ENCODE results near the gene FOXN3. TPM values are rescaled to one million over a fixed set of nuclear protein-coding genes. Genes with fewer than 3 reads are reported as not detected.
A peak's percentile ranks its signal among the peaks of the same experiment; 100 is the strongest.

Gene FOXN3
- total RNA-seq, 2 donors from 2014 or later: 46.8 to 72.6 TPM

- H3K36me3 ChIP-seq: no peaks in the 10 kb centered on the region
- intact Hi-C loops (cut with DNase I): no loop called here
- H3K9ac ChIP-seq (ENCODE audit: low read depth in 2 of 2, low read length in 2 of 2): peak overlapping the region in 1 of 2 donors; percentile 56
- TF ChIP-seq CTCF (IDR thresholded peaks at IDR 0.05): no peak
- no peaks in the 10 kb centered on the region for H3K27me3 ChIP-seq
- H3K9me3 ChIP-seq: no peaks in the 10 kb centered on the region
- H3K27ac ChIP-seq: peak overlapping the region; percentile 53
- peaks cover 6% of the 10 kb centered on the region for H3K4me1 ChIP-seq
- no peak overlapping the region for H3K4me3 ChIP-seq
- DNase-seq: no peak
Observed at GRCh38 chr14:89430391-89431236, 13.6 kb upstream of the FOXN3 start.

GRCh38 chr14:89429199-89430181 is 12.5 kb upstream of the FOXN3 start:
- no peaks in the 10 kb centered on the region for H3K27me3 ChIP-seq
- H3K9me3 ChIP-seq: no peaks in the 10 kb centered on the region
- no peak overlapping the region for H3K4me3 ChIP-seq
- no peaks in the 10 kb centered on the region for H3K36me3 ChIP-seq
- TF ChIP-seq CTCF (IDR thresholded peaks at IDR 0.05): no peak
- H3K9ac ChIP-seq (ENCODE audit: low read depth in 2 of 2, low read length in 2 of 2): peak overlapping the region in 1 of 2 donors; percentile 56
- peaks cover 6% of the 10 kb centered on the region for H3K4me1 ChIP-seq
- no peak for DNase-seq
- H3K27ac ChIP-seq: peak overlapping the region; percentile 53
- intact Hi-C loops (cut with DNase I): loop anchor here (10.0 kb wide), 1 partner anchor 485 kb away; no protein-coding TSS in a partner anchor

- H3K9me3 ChIP-seq: no peaks in the 10 kb centered on the region
Observed at GRCh38 chr14:89428546-89429198, 11.6 kb upstream of the FOXN3 start.

GRCh38 chr14:89428173-89428523 is 11.1 kb upstream of the FOXN3 start:
- DNase-seq: no peak
- no peaks in the 10 kb centered on the region for H3K9me3 ChIP-seq
- intact Hi-C loops (cut with DNase I): loop anchor here (10.0 kb wide), 1 partner anchor 487 kb away; no protein-coding TSS in a partner anchor
- no peak for TF ChIP-seq CTCF (IDR thresholded peaks at IDR 0.05)
- H3K36me3 ChIP-seq: no peaks in the 10 kb centered on the region
- H3K27ac ChIP-seq: no peak overlapping the region
- no peaks in the 10 kb centered on the region for H3K27me3 ChIP-seq
- H3K9ac ChIP-seq (ENCODE audit: low read depth in 2 of 2, low read length in 2 of 2): no peak overlapping the region
- no peak overlapping the region for H3K4me3 ChIP-seq
- H3K4me1 ChIP-seq: peaks cover 6% of the 10 kb centered on the region

More at GRCh38 chr14:89428546-89429198, 11.6 kb upstream of the FOXN3 start:
- Histone ChIP-seq H3K4me1 (peaks cover 6% of the 10 kb centered on the region), H3K27ac (peak overlapping the region; percentile 53), H3K4me3 (no peak overlapping the region), H3K27me3 (no peaks in the 10 kb centered on the region), H3K36me3 (no peaks in the 10 kb centered on the region), H3K9ac (ENCODE audit: low read depth in 2 of 2, low read length in 2 of 2) (no peak overlapping the region)
- no peak for TF ChIP-seq CTCF (IDR thresholded peaks at IDR 0.05)
- intact Hi-C loops (cut with DNase I): loop anchor here (10.0 kb wide), 1 partner anchor 486 kb away; no protein-coding TSS in a partner anchor
- no peak for DNase-seq

Measured in colonic mucosa (tissue), 4 donors.